Right lobe of liver (tissue), 6 donors: Measurements from ENCODE around the gene CYP4B1. TPM values are rescaled to one million over a fixed set of nuclear protein-coding genes. Genes with fewer than 3 reads are reported as not detected.

Source experiments
- ATAC-seq, 4 donors: fragments of 200-7000 bp; cut with Tn5 transposase; one replicate each; pipeline ENCODE4 v1.9.1; 2020; ENCODE audit warnings: mild to moderate bottlenecking in 4 of 4, moderate library complexity in 4 of 4
- DNase-seq, 3 donors: peaks; one replicate each; pipeline ENCODE4 v3.0.0-alpha.2; 2020
- H3K27ac ChIP-seq, 3 donors: fragments of 200-600 bp; one replicate each; pipeline ENCODE4 v1.8.0; 2022
- H3K27me3 ChIP-seq, 2 donors: fragments of 200-600 bp; one replicate each; pipeline ENCODE4 v1.8.0; 2022
- H3K36me3 ChIP-seq, 4 donors: fragments of 200-600 bp; sonication (generic) in 1 of 4; one replicate each; pipeline versions ENCODE4 v1.5.1 to v1.8.0; 2017 to 2022; ENCODE audit warnings: control low read depth in 1 of 4
- H3K4me1 ChIP-seq, 4 donors: fragments of 200-600 bp; sonication (generic) in 1 of 4; one replicate each; pipeline versions ENCODE4 v1.5.1 to v1.8.0; 2017 to 2022; ENCODE audit warnings: control low read depth in 1 of 4
- H3K4me3 ChIP-seq, 3 donors: fragments of 200-600 bp; one replicate each; pipeline ENCODE4 v1.8.0; 2022
- H3K9me3 ChIP-seq, 4 donors: fragments of 200-600 bp; sonication (generic) in 1 of 4; one replicate each; pipeline versions ENCODE4 v1.5.1 to v1.8.0; 2017 to 2022; ENCODE audit warnings: control low read depth in 1 of 4
- POLR2A ChIP-seq: fragments of 450-650 bp; IDR thresholded peaks from one replicate; pipeline ENCODE4 v1.6.1; 2017; ENCODE audit warnings: antibody characterized with exemption, mild to moderate bottlenecking
- WGBS: methylation state at CpG from one replicate; pipeline ENCODE4 v1.1.6; 2018; ENCODE audit warnings: low coverage, low lambda C conversion rate; ENCODE audit not compliant: insufficient coverage; ENCODE audit errors: missing lambda C conversion rate; 5-methylcytosine and 5-hydroxymethylcytosine counted together
- intact Hi-C, 2 donors: fragments of 100-400 bp; cut with DNase I; formaldehyde crosslinking; loops; one replicate each; pipeline versions ENCODE4 v1.11.2 to v1.14.1; 2022
- total RNA-seq, 6 experiments: library from RNA; depleted of rRNA in 2 of 6; stranded (reverse); fragments of >200 nt in 2 of 6; fragmentation: NEBNext Ultra II Directional in 3 of 6; extraction: Animal tissue kit (Norgen Biotek cat#: 25700) in 3 of 6; gene quantifications; one replicate each; pipeline versions ENCODE4 v1.1.0 to v1.2.4, GENCODE V29; 2016 to 2023
- TF ChIP-seq, protein P1 (sequence below), 4 donors: fragments of 200-600 bp in 3 of 4; fragments of 450-650 bp in 1 of 4; IDR thresholded peaks; one replicate each; pipeline versions ENCODE4 v1.5.1 to v1.8.0; 2016 to 2022; ENCODE audit warnings: antibody characterized with exemption in 4 of 4, mild to moderate bottlenecking in 2 of 4
- donor health status: DM: no; HTN: yes; CAD: no.
- donor health status: DM: no; HTN: no; CAD: no.
- donor health status: DM: no; HTN: no; CAD: no.
- donor health status: DM: no; HTN: yes; CAD: no.
- donor health status: DM: no; HTN: yes; CAD: no.

The CYP4B1 gene
- total RNA-seq, 6 experiments from 2014 or later: 0.62 TPM; not detected in 5

DNA sequence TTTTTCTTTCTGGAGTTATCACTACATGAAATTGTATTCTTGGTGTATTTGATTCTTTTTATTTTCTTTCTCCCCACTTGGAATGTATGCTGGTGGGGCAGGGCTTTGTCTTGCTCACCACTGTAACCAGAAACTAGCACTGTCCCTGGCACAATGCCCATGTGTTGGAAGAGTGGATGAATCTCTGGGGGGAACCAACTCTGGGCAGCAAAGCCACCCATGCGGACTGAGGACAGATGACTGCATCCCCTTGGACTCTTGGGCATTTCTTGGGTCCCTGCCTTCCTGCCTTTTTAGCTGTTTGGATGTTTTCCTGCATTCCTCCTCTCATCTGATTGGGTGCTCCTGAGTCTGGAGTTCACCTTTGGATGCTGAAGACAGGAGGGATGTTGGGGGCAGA lies 6.1 kb downstream of the CYP4B1 start:
- DNase-seq (no peak), ATAC-seq (no peak)
- H3K27ac ChIP-seq: no peak overlapping the region
- no peaks in the 10 kb centered on the region for H3K9me3 ChIP-seq
- no peaks in the 10 kb centered on the region for H3K36me3 ChIP-seq
- no peak overlapping the region for H3K4me3 ChIP-seq
- H3K4me1 ChIP-seq: no peaks in the 10 kb centered on the region
- TF ChIP-seq, protein P1, sequence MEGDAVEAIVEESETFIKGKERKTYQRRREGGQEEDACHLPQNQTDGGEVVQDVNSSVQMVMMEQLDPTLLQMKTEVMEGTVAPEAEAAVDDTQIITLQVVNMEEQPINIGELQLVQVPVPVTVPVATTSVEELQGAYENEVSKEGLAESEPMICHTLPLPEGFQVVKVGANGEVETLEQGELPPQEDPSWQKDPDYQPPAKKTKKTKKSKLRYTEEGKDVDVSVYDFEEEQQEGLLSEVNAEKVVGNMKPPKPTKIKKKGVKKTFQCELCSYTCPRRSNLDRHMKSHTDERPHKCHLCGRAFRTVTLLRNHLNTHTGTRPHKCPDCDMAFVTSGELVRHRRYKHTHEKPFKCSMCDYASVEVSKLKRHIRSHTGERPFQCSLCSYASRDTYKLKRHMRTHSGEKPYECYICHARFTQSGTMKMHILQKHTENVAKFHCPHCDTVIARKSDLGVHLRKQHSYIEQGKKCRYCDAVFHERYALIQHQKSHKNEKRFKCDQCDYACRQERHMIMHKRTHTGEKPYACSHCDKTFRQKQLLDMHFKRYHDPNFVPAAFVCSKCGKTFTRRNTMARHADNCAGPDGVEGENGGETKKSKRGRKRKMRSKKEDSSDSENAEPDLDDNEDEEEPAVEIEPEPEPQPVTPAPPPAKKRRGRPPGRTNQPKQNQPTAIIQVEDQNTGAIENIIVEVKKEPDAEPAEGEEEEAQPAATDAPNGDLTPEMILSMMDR (IDR thresholded peaks at IDR 0.05): no peak
- no peak for TF ChIP-seq POLR2A
- intact Hi-C loops: no loop called here
- no peaks in the 10 kb centered on the region for H3K27me3 ChIP-seq
- 80% methylated on average over 1 of the region's 1 CpG for WGBS

DNA sequence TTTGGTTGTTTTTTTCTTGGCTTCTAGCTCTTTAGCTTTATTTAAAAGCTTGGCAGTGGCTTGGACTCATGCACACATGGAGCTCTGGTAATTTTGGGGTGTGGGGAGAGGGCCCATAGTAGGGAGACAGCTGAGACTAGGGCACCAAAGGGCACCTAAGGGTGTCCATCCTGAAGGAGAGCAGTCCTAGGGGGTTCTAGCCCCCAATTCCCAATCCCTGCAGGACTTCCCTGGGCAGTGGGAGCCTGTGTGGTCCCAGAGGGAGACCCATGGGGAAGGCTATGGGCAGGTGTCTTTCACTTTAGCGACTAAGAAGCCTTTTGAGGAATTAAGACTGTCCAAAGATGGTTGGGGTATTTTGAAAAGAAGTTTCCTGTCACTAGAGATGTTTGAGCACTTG lies 6.9 kb downstream of the CYP4B1 start:
- Histone ChIP-seq H3K4me3 (no peak overlapping the region), H3K27me3 (no peaks in the 10 kb centered on the region), H3K9me3 (no peaks in the 10 kb centered on the region), H3K36me3 (no peaks in the 10 kb centered on the region), H3K27ac (peak overlapping the region in 1 of 3 donors; percentile 39), H3K4me1 (no peaks in the 10 kb centered on the region)
- no peak for TF ChIP-seq POLR2A
- TF ChIP-seq, protein P1 (IDR thresholded peaks at IDR 0.05): no peak
- WGBS: 73% methylated on average over 1 of the region's 1 CpG
- intact Hi-C loops: no loop called here
- DNase-seq: no peak
- ATAC-seq: no peak

DNA sequence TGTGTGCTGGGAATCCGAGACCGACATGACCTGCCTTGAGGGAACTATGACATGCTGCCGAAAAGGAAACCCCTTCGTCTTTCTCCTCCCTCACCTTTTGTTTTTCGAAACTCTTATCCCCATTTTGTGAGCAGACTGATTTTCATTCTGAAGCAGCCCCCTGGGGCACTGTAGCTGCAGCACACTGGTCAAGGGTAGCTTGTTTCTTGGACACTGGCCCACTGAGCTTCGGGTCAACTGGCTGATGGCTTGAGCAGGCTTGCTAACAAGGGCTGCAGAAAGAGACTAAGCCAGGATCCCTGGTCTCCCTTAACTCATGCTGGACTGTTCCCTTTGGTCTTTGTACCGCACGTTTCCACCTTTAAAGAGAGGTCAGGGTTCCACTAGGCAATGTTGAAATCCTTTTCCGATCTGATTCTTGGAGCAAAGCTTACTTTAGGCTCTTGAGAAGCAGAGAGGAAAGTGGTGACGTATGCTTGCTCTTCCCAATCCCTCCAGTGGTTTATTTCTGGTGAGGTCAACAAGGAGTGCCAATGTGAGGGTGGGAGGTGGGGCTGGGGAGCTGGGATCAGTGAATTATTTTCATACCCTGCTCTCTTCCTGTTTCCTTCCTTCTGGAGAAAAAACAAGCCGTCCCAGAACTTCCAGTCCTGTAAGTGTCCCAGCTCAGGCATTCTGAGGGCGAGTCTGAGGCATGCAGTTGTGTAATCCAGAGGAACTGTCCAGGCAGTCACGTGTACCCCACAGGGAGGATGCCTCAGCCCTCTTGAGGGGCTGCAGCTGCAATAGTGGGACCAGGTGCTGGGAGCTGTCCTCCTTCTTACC lies 7.6 kb downstream of the CYP4B1 start:
- Histone ChIP-seq H3K4me3 (no peak overlapping the region), H3K27me3 (no peaks in the 10 kb centered on the region), H3K4me1 (no peaks in the 10 kb centered on the region), H3K27ac (peak overlapping the region in 1 of 3 donors; percentile 39), H3K9me3 (no peaks in the 10 kb centered on the region), H3K36me3 (no peaks in the 10 kb centered on the region)
- WGBS: 29% methylated on average over 10 of the region's 13 CpGs
- ATAC-seq: peak; percentile 55 to 82 (median 64)
- TF ChIP-seq, protein P1 (IDR thresholded peaks at IDR 0.05): no peak
- no peak for TF ChIP-seq POLR2A
- DNase-seq: no peak
- intact Hi-C loops: no loop called here

DNA sequence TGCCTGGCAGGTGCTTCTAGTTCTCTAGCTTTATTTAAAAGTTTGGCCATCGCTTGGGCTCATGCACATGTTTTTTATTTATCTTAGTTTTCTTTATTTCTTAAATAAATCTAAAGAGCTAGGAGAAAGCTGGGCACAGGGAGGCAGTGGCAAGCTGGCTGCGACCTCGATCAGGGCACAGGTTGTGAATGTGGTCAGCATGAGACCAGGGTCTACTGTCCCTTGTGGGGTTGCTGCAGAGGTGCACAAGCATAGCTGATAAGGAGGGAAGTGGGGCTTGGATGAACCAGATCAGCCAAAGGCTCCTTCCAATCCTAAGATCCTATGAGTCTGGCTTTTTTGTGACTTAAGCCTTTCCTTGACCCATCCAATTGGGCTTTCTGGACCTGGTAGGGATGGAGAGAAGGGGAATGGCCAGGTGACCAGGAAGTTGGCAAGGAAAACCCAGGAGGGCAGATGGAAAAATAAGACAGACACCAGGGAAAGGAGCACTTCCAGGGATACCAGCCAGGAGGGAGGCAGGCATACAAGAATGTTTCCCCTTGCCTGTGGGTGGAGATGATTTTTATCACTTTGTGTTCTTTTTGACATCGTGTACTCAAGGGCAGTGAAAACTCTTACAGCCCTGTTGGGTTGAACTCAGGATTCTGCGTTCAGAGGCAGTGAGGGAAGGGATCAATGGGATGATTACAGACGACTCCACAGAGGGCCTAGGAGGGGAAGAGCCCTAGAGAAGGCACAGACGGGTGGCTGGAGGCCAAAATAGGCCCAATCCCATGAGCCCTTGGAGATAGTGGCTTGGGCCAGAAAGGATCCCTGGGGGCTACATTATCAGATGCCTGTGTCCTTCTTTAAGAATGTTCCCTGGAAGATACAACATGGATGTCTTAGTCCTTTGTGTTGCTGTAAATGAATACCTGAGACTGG lies 8.5 kb downstream of the CYP4B1 start:
- DNase-seq (no peak), ATAC-seq (no peak)
- TF ChIP-seq POLR2A: no peak
- TF ChIP-seq, protein P1 (IDR thresholded peaks at IDR 0.05): no peak
- Histone ChIP-seq H3K36me3 (no peaks in the 10 kb centered on the region), H3K9me3 (no peaks in the 10 kb centered on the region), H3K27ac (no peak overlapping the region), H3K27me3 (no peaks in the 10 kb centered on the region), H3K4me1 (no peaks in the 10 kb centered on the region), H3K4me3 (no peak overlapping the region)
- intact Hi-C loops: no loop called here
- WGBS: 60% methylated on average over 6 of the region's 7 CpGs
